GM12873 (cell line): Measurements from ENCODE around the gene IFNA2.

Experiments
- TF ChIP-seq, protein P1 (sequence below): IDR thresholded peaks from 2 replicates; pipeline ENCODE4 v1.5.1; 2012; ENCODE audit warnings: low read depth, mild to moderate bottlenecking, moderate library complexity, low read length, control low read depth; ENCODE audit not compliant: insufficient read depth; ENCODE audit errors: missing control alignments

The IFNA2 gene

GRCh38 chr9:21385131-21385670, at the start of gene IFNA2:
IFNA2 (minus strand) TSS chr9:21385398; CDS start chr9:21385329, 69 bp downstream.
- TF ChIP-seq, protein P1, sequence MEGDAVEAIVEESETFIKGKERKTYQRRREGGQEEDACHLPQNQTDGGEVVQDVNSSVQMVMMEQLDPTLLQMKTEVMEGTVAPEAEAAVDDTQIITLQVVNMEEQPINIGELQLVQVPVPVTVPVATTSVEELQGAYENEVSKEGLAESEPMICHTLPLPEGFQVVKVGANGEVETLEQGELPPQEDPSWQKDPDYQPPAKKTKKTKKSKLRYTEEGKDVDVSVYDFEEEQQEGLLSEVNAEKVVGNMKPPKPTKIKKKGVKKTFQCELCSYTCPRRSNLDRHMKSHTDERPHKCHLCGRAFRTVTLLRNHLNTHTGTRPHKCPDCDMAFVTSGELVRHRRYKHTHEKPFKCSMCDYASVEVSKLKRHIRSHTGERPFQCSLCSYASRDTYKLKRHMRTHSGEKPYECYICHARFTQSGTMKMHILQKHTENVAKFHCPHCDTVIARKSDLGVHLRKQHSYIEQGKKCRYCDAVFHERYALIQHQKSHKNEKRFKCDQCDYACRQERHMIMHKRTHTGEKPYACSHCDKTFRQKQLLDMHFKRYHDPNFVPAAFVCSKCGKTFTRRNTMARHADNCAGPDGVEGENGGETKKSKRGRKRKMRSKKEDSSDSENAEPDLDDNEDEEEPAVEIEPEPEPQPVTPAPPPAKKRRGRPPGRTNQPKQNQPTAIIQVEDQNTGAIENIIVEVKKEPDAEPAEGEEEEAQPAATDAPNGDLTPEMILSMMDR: no peak

- TF ChIP-seq, protein P1: peak; percentile 54
These were observed 49.2 kb upstream of the IFNA2 start for GRCh38 chr9:21434202-21435014.

GRCh38 chr9:21432672-21433425, 47.7 kb upstream of the IFNA2 start:
- TF ChIP-seq, protein P1: no peak

DNA sequence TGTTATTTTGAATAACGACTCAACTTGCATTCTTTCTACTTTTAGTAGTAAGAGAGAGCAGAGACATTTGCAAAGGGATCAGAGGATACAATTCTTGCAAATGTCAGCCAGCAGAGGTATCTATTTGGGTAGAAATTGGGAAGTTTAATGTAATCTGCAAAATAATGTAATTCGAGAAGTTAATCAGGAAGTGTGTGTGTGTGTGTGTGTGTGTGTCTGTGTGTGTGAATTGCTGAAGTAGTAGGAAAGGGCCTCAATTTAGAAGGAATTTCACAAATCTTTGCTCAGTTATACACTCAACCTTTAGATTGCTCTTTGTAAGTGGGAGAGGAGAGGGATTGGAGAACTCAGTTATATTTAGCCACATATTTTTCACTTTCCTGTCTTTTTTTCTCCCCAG, 44.0 kb upstream of the IFNA2 start:
- TF ChIP-seq, protein P1: no peak

GRCh38 chr9:21428235-21428634, 43.0 kb upstream of the IFNA2 start:
- TF ChIP-seq, protein P1: no peak

- TF ChIP-seq, protein P1: no peak
These were observed 30.5 kb upstream of the IFNA2 start for GRCh38 chr9:21415493-21416267.
